Inferior parietal cortex (tissue), 1 donor: ENCODE results near the gene KCNG4.
A peak's percentile ranks its signal among the peaks of the same experiment; 100 is the strongest.
"Not testable (repeated sequence)": the region's sequence is repeated elsewhere in the genome, so short reads cannot be mapped to it uniquely, and the experiment has no call there.

Experiments
- DNase-seq: peaks from one replicate; pipeline ENCODE4 v3.0.0-alpha.2; 2016; ENCODE audit errors: extremely low spot score

Gene KCNG4

GRCh38 chr16:84234321-84235241 lies 5.2 kb downstream of the KCNG4 start:
- DNase-seq, result no peak

GRCh38 chr16:84233748-84234147 lies 6.1 kb downstream of the KCNG4 start:
- DNase-seq, result no peak

- DNase-seq, result no peak
Measured at GRCh38 chr16:84232969-84233368, 6.8 kb downstream of the KCNG4 start.

GRCh38 chr16:84232060-84232459 lies 7.8 kb downstream of the KCNG4 start:
- DNase-seq, result no peak

GRCh38 chr16:84229471-84229870 lies 10.3 kb downstream of the KCNG4 start:
- no peak for DNase-seq

GRCh38 chr16:84228256-84228838 lies 11.5 kb downstream of the KCNG4 start:
- DNase-seq, result no peak

- DNase-seq, result no peak
Measured at GRCh38 chr16:84227548-84227947, 12.3 kb downstream of the KCNG4 start.

GRCh38 chr16:84226026-84226425 lies 13.8 kb downstream of the KCNG4 start:
- DNase-seq, result no peak

- DNase-seq, result no peak
Measured at GRCh38 chr16:84225571-84225970, 14.2 kb downstream of the KCNG4 start.

- no peak for DNase-seq
Measured at GRCh38 chr16:84225126-84225525, 14.7 kb downstream of the KCNG4 start.

- no peak for DNase-seq
Measured at GRCh38 chr16:84224554-84224953, 15.3 kb downstream of the KCNG4 start.

GRCh38 chr16:84223456-84223855 lies 16.4 kb downstream of the KCNG4 start:
- DNase-seq, result no peak

GRCh38 chr16:84220851-84221250 lies 19.0 kb downstream of the KCNG4 start:
- DNase-seq, result peak; percentile 29

GRCh38 chr16:84218956-84219355 lies 20.9 kb downstream of the KCNG4 start:
- DNase-seq, result no peak

- no peak for DNase-seq
Measured at GRCh38 chr16:84218176-84218823, 21.5 kb downstream of the KCNG4 start.

- DNase-seq, result not testable (repeated sequence)
Measured at GRCh38 chr16:84216144-84216543, 23.7 kb downstream of the KCNG4 start.

- DNase-seq, result no peak
Measured at GRCh38 chr16:84215531-84215930, 24.3 kb downstream of the KCNG4 start.

GRCh38 chr16:84214451-84215066 lies 25.3 kb downstream of the KCNG4 start:
- DNase-seq, result no peak

GRCh38 chr16:84212631-84213030 lies 27.2 kb downstream of the KCNG4 start:
- DNase-seq, result no peak

- DNase-seq, result no peak
Measured at GRCh38 chr16:84212154-84212553, 27.7 kb downstream of the KCNG4 start.

GRCh38 chr16:84209989-84210388 lies 29.8 kb downstream of the KCNG4 start:
- no peak for DNase-seq

- DNase-seq, result no peak
Measured at GRCh38 chr16:84207879-84208278, 31.9 kb downstream of the KCNG4 start.
